Measurements from ENCODE around the gene IGHMBP2. TPM values are rescaled to one million over a fixed set of nuclear protein-coding genes. Genes with fewer than 3 reads are reported as not detected.

The IGHMBP2 gene
- total RNA-seq, 1 donor = 10.8 TPM

- no peak for DNase-seq (ENCODE audit: low read depth)
- TF ChIP-seq CTCF (IDR thresholded peaks at IDR 0.05; ENCODE audit: insufficient read depth, low read length) = no peak
- H3K4me3 ChIP-seq (ENCODE audit: low read depth, low read length) = no peak overlapping the region
Observed at GRCh38 chr11:68938816-68939582, 35.3 kb downstream of the IGHMBP2 start.

GRCh38 chr11:68939583-68940555 lies 36.2 kb downstream of the IGHMBP2 start:
- H3K4me3 ChIP-seq (ENCODE audit: low read depth, low read length) = no peak overlapping the region
- TF ChIP-seq CTCF (IDR thresholded peaks at IDR 0.05; ENCODE audit: insufficient read depth, low read length) = no peak
- no peak for DNase-seq (ENCODE audit: low read depth)

- no peak for DNase-seq (ENCODE audit: low read depth)
- no peak for TF ChIP-seq CTCF (IDR thresholded peaks at IDR 0.05; ENCODE audit: insufficient read depth, low read length)
- no peak overlapping the region for H3K4me3 ChIP-seq (ENCODE audit: low read depth, low read length)
Observed at GRCh38 chr11:68940651-68941323, 37.1 kb downstream of the IGHMBP2 start.

GRCh38 chr11:68941324-68942094 lies 37.8 kb downstream of the IGHMBP2 start:
- no peak for DNase-seq (ENCODE audit: low read depth)
- TF ChIP-seq CTCF (IDR thresholded peaks at IDR 0.05; ENCODE audit: insufficient read depth, low read length) = no peak
- H3K4me3 ChIP-seq (ENCODE audit: low read depth, low read length) = no peak overlapping the region

GRCh38 chr11:68942095-68942620 lies 38.5 kb downstream of the IGHMBP2 start:
- no peak for DNase-seq (ENCODE audit: low read depth)
- TF ChIP-seq CTCF (IDR thresholded peaks at IDR 0.05; ENCODE audit: insufficient read depth, low read length) = no peak
- no peak overlapping the region for H3K4me3 ChIP-seq (ENCODE audit: low read depth, low read length)
